ENCODE data around the gene TLE5.

- TF ChIP-seq CTCF (IDR thresholded peaks at IDR 0.05; ENCODE audit: insufficient read depth, low read length, poor library complexity, severe bottlenecking) (no peak), EZH2phosphoT487 (conservative IDR thresholded peaks at IDR 0.05; ENCODE audit: low read length) (no peak)
These were observed 54.3 kb downstream of the TLE5 start for GRCh38 chr19:3007975-3008374.

Data from SU-DHL-6 (cell line).